GM23338 (cell line): ENCODE results near the gene RPL15. TPM values are rescaled to one million over a fixed set of nuclear protein-coding genes. Genes with fewer than 3 reads are reported as not detected.
"Not testable (repeated sequence)": the region's sequence is repeated elsewhere in the genome, so short reads cannot be mapped to it uniquely, and the experiment has no call there.

Experiments used
- ATAC-seq: fragments of 200-7000 bp; cut with Tn5 transposase; 3 replicates; pipeline ENCODE4 v1.9.1; 2020
- DNase-seq: peaks from one replicate; pipeline ENCODE4 v3.0.0-alpha.2; 2015; ENCODE audit warnings: low spot score
- H2AFZ ChIP-seq: fragments of 200-600 bp; sonication (generic); 2 replicates; pipeline ENCODE4 v1.8.0; 2016; ENCODE audit warnings: antibody characterized with exemption, mild to moderate bottlenecking, moderate library complexity
- H3F3A ChIP-seq: fragments of 200-600 bp; sonication (generic); replicated peaks from 2 replicates; pipeline ENCODE4 v1.8.0; 2017; ENCODE audit warnings: antibody characterized with exemption, mixed run types, low read depth
- H3K27ac ChIP-seq: fragments of 200-600 bp; sonication (generic); 2 replicates; pipeline ENCODE4 v1.6.1; 2016; ENCODE audit warnings: low read depth
- H3K27me3 ChIP-seq: fragments of 200-600 bp; sonication (generic); 2 replicates; pipeline ENCODE4 v1.8.0; 2016; ENCODE audit warnings: mild to moderate bottlenecking, mixed run types, moderate library complexity; ENCODE audit not compliant: insufficient read depth
- H3K36me3 ChIP-seq: fragments of 200-600 bp; sonication (generic); 2 replicates; pipeline ENCODE4 v1.8.0; 2016; ENCODE audit warnings: mild to moderate bottlenecking; ENCODE audit not compliant: insufficient read depth
- H3K4me1 ChIP-seq: fragments of 200-600 bp; sonication (generic); 2 replicates; pipeline ENCODE4 v1.8.0; 2016; ENCODE audit warnings: mild to moderate bottlenecking, moderate library complexity; ENCODE audit not compliant: insufficient read depth
- H3K4me2 ChIP-seq: fragments of 200-600 bp; sonication (generic); 2 replicates; pipeline ENCODE4 v1.7.1; 2017; ENCODE audit warnings: mixed run types
- H3K4me3 ChIP-seq: fragments of 200-600 bp; sonication (generic); 2 replicates; pipeline ENCODE4 v1.6.1; 2016; ENCODE audit warnings: mixed run types
- H3K79me2 ChIP-seq: fragments of 200-600 bp; sonication (generic); replicated peaks from 2 replicates; pipeline ENCODE4 v1.8.0; 2017; ENCODE audit warnings: mild to moderate bottlenecking; ENCODE audit not compliant: insufficient read depth
- H3K9me2 ChIP-seq: fragments of 200-600 bp; sonication (generic); 2 replicates; pipeline ENCODE4 v1.8.0; 2017; ENCODE audit not compliant: insufficient read depth
- H4K20me1 ChIP-seq: fragments of 200-600 bp; sonication (generic); replicated peaks from 2 replicates; pipeline ENCODE4 v1.8.0; 2017; ENCODE audit warnings: mild to moderate bottlenecking; ENCODE audit not compliant: insufficient read depth
- H3K27ac Mint-ChIP-seq: 2 replicates; pipeline ENCODE4 v1.8.0; 2020; ENCODE audit warnings: inconsistent platforms, mild to moderate bottlenecking, moderate library complexity, mixed read lengths
- H3K27me3 Mint-ChIP-seq: 3 replicates; pipeline ENCODE4 v1.8.0; 2022; ENCODE audit warnings: low read depth, mild to moderate bottlenecking, moderate library complexity, mixed read lengths, inconsistent platforms; ENCODE audit not compliant: insufficient read depth, poor library complexity
- H3K36me3 Mint-ChIP-seq: 3 replicates; pipeline ENCODE4 v1.8.0; 2021; ENCODE audit warnings: low read depth, mild to moderate bottlenecking, inconsistent platforms, moderate library complexity, mixed read lengths
- H3K4me1 Mint-ChIP-seq: 3 replicates; pipeline ENCODE4 v1.8.0; 2020; ENCODE audit warnings: mild to moderate bottlenecking, inconsistent platforms, mixed read lengths
- H3K4me3 Mint-ChIP-seq: 3 replicates; pipeline ENCODE4 v1.8.0; 2021; ENCODE audit warnings: moderate library complexity, mild to moderate bottlenecking, inconsistent platforms, mixed read lengths
- H3K9me3 Mint-ChIP-seq: 3 replicates; pipeline ENCODE4 v1.8.0; 2020; ENCODE audit warnings: moderate library complexity, mild to moderate bottlenecking, inconsistent platforms, mixed read lengths
- CREB1 ChIP-seq: fragments of 250-450 bp; sonication (Bioruptor Pico); IDR thresholded peaks from 2 replicates; pipeline ENCODE4 v1.5.0; 2020; ENCODE audit warnings: low read depth, mild to moderate bottlenecking, moderate library complexity
- EZH2phosphoT487 ChIP-seq: fragments of 200-600 bp; sonication (generic); IDR thresholded peaks from one replicate; pipeline ENCODE4 v1.8.1; 2018; ENCODE audit warnings: antibody characterized with exemption; ENCODE audit not compliant: unreplicated experiment
- JUNB ChIP-seq: IDR thresholded peaks from one replicate; pipeline ENCODE4 v1.6.1; 2016; ENCODE audit warnings: antibody characterized with exemption; ENCODE audit not compliant: unreplicated experiment
- POLR2AphosphoS5 ChIP-seq: IDR thresholded peaks from 2 replicates; pipeline ENCODE4 v1.6.1; 2016; ENCODE audit warnings: antibody characterized with exemption, low read depth
- STAT1 ChIP-seq: IDR thresholded peaks from one replicate; pipeline ENCODE4 v1.6.1; 2016; ENCODE audit warnings: antibody characterized with exemption; ENCODE audit not compliant: unreplicated experiment
- ZNF114 ChIP-seq: fragments of 250-450 bp; sonication (Bioruptor Pico); IDR thresholded peaks from 2 replicates; pipeline ENCODE4 v1.5.0; 2020; ENCODE audit warnings: mild to moderate bottlenecking, moderate library complexity
- polyA plus RNA-seq: library from polyadenylated mRNA; unstranded; fragments of >200 nt; fragmentation: Nextera tagmentation; extraction: Ambion mirVana; gene quantifications from 2 replicates; pipeline ENCODE4 v1.2.1, GENCODE V29; 2016
- total RNA-seq: library from RNA; depleted of rRNA; stranded (reverse); fragments of >200 nt; shearing (Covaris generic); gene quantifications from 2 replicates; pipeline ENCODE4 v1.2.3, GENCODE V29; 2014
- TF ChIP-seq, protein P1 (sequence below): IDR thresholded peaks from one replicate; pipeline ENCODE4 v1.6.1; 2018; ENCODE audit warnings: antibody characterized with exemption; ENCODE audit not compliant: unreplicated experiment
- TF ChIP-seq, protein P2 (sequence below): IDR thresholded peaks from 2 replicates; pipeline ENCODE4 v1.6.1; 2016; ENCODE audit warnings: antibody characterized with exemption
- TF ChIP-seq, protein P3 (sequence below), 2 experiments: fragments of 200-600 bp in 1 of 2; sonication (generic) in 1 of 2; conservative IDR thresholded peaks; 2 replicates each; pipeline versions ENCODE4 v1.5.1 to v1.6.1; 2016 to 2017; ENCODE audit warnings: antibody characterized with exemption in 2 of 2, low read depth in 2 of 2, mild to moderate bottlenecking in 2 of 2, moderate library complexity in 1 of 2

Gene RPL15
- total and polyA plus RNA-seq, 2 experiments from 2014 or later, result 2,868 to 3,117 TPM

DNA sequence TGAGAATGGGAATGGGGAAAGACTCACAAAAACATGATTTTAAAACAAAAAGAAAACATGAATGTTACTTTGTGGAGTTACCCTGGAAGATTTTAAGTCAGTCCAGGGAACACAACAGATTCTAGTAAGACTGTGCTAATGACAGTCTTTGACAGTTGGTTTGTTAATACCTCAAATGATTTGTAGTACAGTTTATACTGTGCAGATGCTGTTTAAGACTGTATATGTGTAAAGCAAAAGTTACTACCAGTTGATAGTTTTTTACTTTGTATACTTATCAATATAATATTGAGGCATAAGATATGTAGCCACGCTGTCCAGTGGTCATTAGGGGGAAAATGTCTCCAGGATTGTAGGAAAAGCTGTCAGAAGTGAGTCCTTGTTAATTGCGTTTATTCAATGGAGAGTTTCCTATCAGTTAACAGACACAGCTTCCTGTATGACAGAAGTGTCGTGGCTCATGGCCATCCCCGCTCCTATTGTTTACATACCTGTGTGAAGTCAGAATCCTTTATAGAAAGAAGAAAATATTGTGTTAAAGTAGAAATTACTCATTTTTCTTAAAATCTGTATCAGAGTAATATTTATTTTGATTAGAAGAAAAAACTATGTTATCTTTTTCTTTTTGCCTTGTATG, 36.1 kb upstream of the RPL15 start (continued):
- TF ChIP-seq, protein P1, sequence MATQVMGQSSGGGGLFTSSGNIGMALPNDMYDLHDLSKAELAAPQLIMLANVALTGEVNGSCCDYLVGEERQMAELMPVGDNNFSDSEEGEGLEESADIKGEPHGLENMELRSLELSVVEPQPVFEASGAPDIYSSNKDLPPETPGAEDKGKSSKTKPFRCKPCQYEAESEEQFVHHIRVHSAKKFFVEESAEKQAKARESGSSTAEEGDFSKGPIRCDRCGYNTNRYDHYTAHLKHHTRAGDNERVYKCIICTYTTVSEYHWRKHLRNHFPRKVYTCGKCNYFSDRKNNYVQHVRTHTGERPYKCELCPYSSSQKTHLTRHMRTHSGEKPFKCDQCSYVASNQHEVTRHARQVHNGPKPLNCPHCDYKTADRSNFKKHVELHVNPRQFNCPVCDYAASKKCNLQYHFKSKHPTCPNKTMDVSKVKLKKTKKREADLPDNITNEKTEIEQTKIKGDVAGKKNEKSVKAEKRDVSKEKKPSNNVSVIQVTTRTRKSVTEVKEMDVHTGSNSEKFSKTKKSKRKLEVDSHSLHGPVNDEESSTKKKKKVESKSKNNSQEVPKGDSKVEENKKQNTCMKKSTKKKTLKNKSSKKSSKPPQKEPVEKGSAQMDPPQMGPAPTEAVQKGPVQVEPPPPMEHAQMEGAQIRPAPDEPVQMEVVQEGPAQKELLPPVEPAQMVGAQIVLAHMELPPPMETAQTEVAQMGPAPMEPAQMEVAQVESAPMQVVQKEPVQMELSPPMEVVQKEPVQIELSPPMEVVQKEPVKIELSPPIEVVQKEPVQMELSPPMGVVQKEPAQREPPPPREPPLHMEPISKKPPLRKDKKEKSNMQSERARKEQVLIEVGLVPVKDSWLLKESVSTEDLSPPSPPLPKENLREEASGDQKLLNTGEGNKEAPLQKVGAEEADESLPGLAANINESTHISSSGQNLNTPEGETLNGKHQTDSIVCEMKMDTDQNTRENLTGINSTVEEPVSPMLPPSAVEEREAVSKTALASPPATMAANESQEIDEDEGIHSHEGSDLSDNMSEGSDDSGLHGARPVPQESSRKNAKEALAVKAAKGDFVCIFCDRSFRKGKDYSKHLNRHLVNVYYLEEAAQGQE, result no peak
- no peak for TF ChIP-seq CREB1 (CRISPR knock-in tag)
- TF ChIP-seq POLR2AphosphoS5, result no peak
- no peak for TF ChIP-seq STAT1
- no peak for TF ChIP-seq ZNF114
- TF ChIP-seq, protein P2, sequence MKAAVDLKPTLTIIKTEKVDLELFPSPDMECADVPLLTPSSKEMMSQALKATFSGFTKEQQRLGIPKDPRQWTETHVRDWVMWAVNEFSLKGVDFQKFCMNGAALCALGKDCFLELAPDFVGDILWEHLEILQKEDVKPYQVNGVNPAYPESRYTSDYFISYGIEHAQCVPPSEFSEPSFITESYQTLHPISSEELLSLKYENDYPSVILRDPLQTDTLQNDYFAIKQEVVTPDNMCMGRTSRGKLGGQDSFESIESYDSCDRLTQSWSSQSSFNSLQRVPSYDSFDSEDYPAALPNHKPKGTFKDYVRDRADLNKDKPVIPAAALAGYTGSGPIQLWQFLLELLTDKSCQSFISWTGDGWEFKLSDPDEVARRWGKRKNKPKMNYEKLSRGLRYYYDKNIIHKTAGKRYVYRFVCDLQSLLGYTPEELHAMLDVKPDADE, result no peak
- no peak for TF ChIP-seq EZH2phosphoT487
- TF ChIP-seq, protein P3, sequence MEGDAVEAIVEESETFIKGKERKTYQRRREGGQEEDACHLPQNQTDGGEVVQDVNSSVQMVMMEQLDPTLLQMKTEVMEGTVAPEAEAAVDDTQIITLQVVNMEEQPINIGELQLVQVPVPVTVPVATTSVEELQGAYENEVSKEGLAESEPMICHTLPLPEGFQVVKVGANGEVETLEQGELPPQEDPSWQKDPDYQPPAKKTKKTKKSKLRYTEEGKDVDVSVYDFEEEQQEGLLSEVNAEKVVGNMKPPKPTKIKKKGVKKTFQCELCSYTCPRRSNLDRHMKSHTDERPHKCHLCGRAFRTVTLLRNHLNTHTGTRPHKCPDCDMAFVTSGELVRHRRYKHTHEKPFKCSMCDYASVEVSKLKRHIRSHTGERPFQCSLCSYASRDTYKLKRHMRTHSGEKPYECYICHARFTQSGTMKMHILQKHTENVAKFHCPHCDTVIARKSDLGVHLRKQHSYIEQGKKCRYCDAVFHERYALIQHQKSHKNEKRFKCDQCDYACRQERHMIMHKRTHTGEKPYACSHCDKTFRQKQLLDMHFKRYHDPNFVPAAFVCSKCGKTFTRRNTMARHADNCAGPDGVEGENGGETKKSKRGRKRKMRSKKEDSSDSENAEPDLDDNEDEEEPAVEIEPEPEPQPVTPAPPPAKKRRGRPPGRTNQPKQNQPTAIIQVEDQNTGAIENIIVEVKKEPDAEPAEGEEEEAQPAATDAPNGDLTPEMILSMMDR (conservative IDR thresholded peaks at IDR 0.05; ENCODE audit: low read depth in 2 of 2), result no peak
- TF ChIP-seq JUNB, result no peak

DNA sequence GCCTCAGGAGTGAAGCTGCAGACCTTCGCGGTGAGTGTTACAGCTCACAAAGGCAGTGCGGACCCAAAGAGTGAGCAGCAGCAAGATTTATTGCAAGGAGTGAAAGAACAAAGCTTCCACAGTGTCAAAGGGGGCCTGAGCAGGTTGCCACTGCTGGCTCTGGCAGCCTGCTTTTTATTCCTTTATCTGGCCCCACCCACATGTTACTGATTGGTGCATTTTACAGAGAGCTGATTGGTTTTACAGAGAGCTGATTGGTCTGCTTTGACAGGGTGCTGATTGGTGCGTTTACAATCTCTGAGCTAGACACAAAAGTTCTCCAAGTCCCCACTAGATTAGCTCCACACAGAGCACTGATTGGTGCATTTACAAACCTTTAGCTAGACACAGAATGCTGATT, 34.9 kb upstream of the RPL15 start:
- H3K4me1 Mint-ChIP-seq, H3K4me3 ChIP-seq, H3F3A ChIP-seq, DNase-seq, H3K27me3 Mint-ChIP-seq, H3K4me3 Mint-ChIP-seq, H3K36me3 ChIP-seq, H3K4me1 ChIP-seq, H2AFZ ChIP-seq, H3K4me2 ChIP-seq, H3K27me3 ChIP-seq, H3K27ac ChIP-seq, H3K9me2 ChIP-seq, H3K27ac Mint-ChIP-seq, ATAC-seq: not testable (repeated sequence)
- Mint-ChIP-seq H3K36me3 (peaks cover 56% of the 10 kb centered on the region), H3K9me3 (peaks cover 33% of the 10 kb centered on the region)
- Histone ChIP-seq H4K20me1 (peaks cover 11% of the 10 kb centered on the region), H3K79me2 (peaks cover 81% of the 10 kb centered on the region)
